GM23338 (cell line): ENCODE results near the gene PUS1. TPM values are rescaled to one million over a fixed set of nuclear protein-coding genes. Genes with fewer than 3 reads are reported as not detected.

Experiments
- ATAC-seq: fragments of 200-7000 bp; cut with Tn5 transposase; 3 replicates; pipeline ENCODE4 v1.9.1; 2020
- DNase-seq: peaks from one replicate; pipeline ENCODE4 v3.0.0-alpha.2; 2015; ENCODE audit warnings: low spot score
- H2AFZ ChIP-seq: fragments of 200-600 bp; sonication (generic); 2 replicates; pipeline ENCODE4 v1.8.0; 2016; ENCODE audit warnings: antibody characterized with exemption, mild to moderate bottlenecking, moderate library complexity
- H3F3A ChIP-seq: fragments of 200-600 bp; sonication (generic); replicated peaks from 2 replicates; pipeline ENCODE4 v1.8.0; 2017; ENCODE audit warnings: antibody characterized with exemption, mixed run types, low read depth
- H3K27ac ChIP-seq: fragments of 200-600 bp; sonication (generic); 2 replicates; pipeline ENCODE4 v1.6.1; 2016; ENCODE audit warnings: low read depth
- H3K27me3 ChIP-seq: fragments of 200-600 bp; sonication (generic); 2 replicates; pipeline ENCODE4 v1.8.0; 2016; ENCODE audit warnings: mild to moderate bottlenecking, mixed run types, moderate library complexity; ENCODE audit not compliant: insufficient read depth
- H3K36me3 ChIP-seq: fragments of 200-600 bp; sonication (generic); 2 replicates; pipeline ENCODE4 v1.8.0; 2016; ENCODE audit warnings: mild to moderate bottlenecking; ENCODE audit not compliant: insufficient read depth
- H3K4me1 ChIP-seq: fragments of 200-600 bp; sonication (generic); 2 replicates; pipeline ENCODE4 v1.8.0; 2016; ENCODE audit warnings: mild to moderate bottlenecking, moderate library complexity; ENCODE audit not compliant: insufficient read depth
- H3K4me2 ChIP-seq: fragments of 200-600 bp; sonication (generic); 2 replicates; pipeline ENCODE4 v1.7.1; 2017; ENCODE audit warnings: mixed run types
- H3K4me3 ChIP-seq: fragments of 200-600 bp; sonication (generic); 2 replicates; pipeline ENCODE4 v1.6.1; 2016; ENCODE audit warnings: mixed run types
- H3K79me2 ChIP-seq: fragments of 200-600 bp; sonication (generic); replicated peaks from 2 replicates; pipeline ENCODE4 v1.8.0; 2017; ENCODE audit warnings: mild to moderate bottlenecking; ENCODE audit not compliant: insufficient read depth
- H3K9me2 ChIP-seq: fragments of 200-600 bp; sonication (generic); 2 replicates; pipeline ENCODE4 v1.8.0; 2017; ENCODE audit not compliant: insufficient read depth
- H4K20me1 ChIP-seq: fragments of 200-600 bp; sonication (generic); replicated peaks from 2 replicates; pipeline ENCODE4 v1.8.0; 2017; ENCODE audit warnings: mild to moderate bottlenecking; ENCODE audit not compliant: insufficient read depth
- H3K27ac Mint-ChIP-seq: 2 replicates; pipeline ENCODE4 v1.8.0; 2020; ENCODE audit warnings: inconsistent platforms, mild to moderate bottlenecking, moderate library complexity, mixed read lengths
- H3K27me3 Mint-ChIP-seq: 3 replicates; pipeline ENCODE4 v1.8.0; 2022; ENCODE audit warnings: low read depth, mild to moderate bottlenecking, moderate library complexity, mixed read lengths, inconsistent platforms; ENCODE audit not compliant: insufficient read depth, poor library complexity
- H3K36me3 Mint-ChIP-seq: 3 replicates; pipeline ENCODE4 v1.8.0; 2021; ENCODE audit warnings: low read depth, mild to moderate bottlenecking, inconsistent platforms, moderate library complexity, mixed read lengths
- H3K4me1 Mint-ChIP-seq: 3 replicates; pipeline ENCODE4 v1.8.0; 2020; ENCODE audit warnings: mild to moderate bottlenecking, inconsistent platforms, mixed read lengths
- H3K4me3 Mint-ChIP-seq: 3 replicates; pipeline ENCODE4 v1.8.0; 2021; ENCODE audit warnings: moderate library complexity, mild to moderate bottlenecking, inconsistent platforms, mixed read lengths
- H3K9me3 Mint-ChIP-seq: 3 replicates; pipeline ENCODE4 v1.8.0; 2020; ENCODE audit warnings: moderate library complexity, mild to moderate bottlenecking, inconsistent platforms, mixed read lengths
- CREB1 ChIP-seq: fragments of 250-450 bp; sonication (Bioruptor Pico); IDR thresholded peaks from 2 replicates; pipeline ENCODE4 v1.5.0; 2020; ENCODE audit warnings: low read depth, mild to moderate bottlenecking, moderate library complexity
- CTCF ChIP-seq, 2 experiments: fragments of 200-600 bp in 1 of 2; sonication (generic) in 1 of 2; conservative IDR thresholded peaks; 2 replicates each; pipeline versions ENCODE4 v1.5.1 to v1.6.1; 2016 to 2017; ENCODE audit warnings: antibody characterized with exemption in 2 of 2, low read depth in 2 of 2, mild to moderate bottlenecking in 2 of 2, moderate library complexity in 1 of 2
- ETS1 ChIP-seq: IDR thresholded peaks from 2 replicates; pipeline ENCODE4 v1.6.1; 2016; ENCODE audit warnings: antibody characterized with exemption
- JUNB ChIP-seq: IDR thresholded peaks from one replicate; pipeline ENCODE4 v1.6.1; 2016; ENCODE audit warnings: antibody characterized with exemption; ENCODE audit not compliant: unreplicated experiment
- POLR2AphosphoS5 ChIP-seq: IDR thresholded peaks from 2 replicates; pipeline ENCODE4 v1.6.1; 2016; ENCODE audit warnings: antibody characterized with exemption, low read depth
- ZNF114 ChIP-seq: fragments of 250-450 bp; sonication (Bioruptor Pico); IDR thresholded peaks from 2 replicates; pipeline ENCODE4 v1.5.0; 2020; ENCODE audit warnings: mild to moderate bottlenecking, moderate library complexity
- ZNF331 ChIP-seq: fragments of 250-450 bp; sonication (Bioruptor Pico); IDR thresholded peaks from 2 replicates; pipeline ENCODE4 v1.5.0; 2020; ENCODE audit warnings: low read depth, mild to moderate bottlenecking, moderate library complexity
- polyA plus RNA-seq: library from polyadenylated mRNA; unstranded; fragments of >200 nt; fragmentation: Nextera tagmentation; extraction: Ambion mirVana; gene quantifications from 2 replicates; pipeline ENCODE4 v1.2.1, GENCODE V29; 2016
- total RNA-seq: library from RNA; depleted of rRNA; stranded (reverse); fragments of >200 nt; shearing (Covaris generic); gene quantifications from 2 replicates; pipeline ENCODE4 v1.2.3, GENCODE V29; 2014

Gene PUS1
- total and polyA plus RNA-seq, 2 experiments from 2014 or later, result 52.4 to 73.0 TPM

- no peak for TF ChIP-seq CTCF (conservative IDR thresholded peaks at IDR 0.05; ENCODE audit: low read depth in 2 of 2)
- no peak for TF ChIP-seq ZNF331
- TF ChIP-seq ETS1, result no peak
These were observed 19.3 kb upstream of the PUS1 start (continued) for GRCh38 chr12:131909752-131910219.

- H3K36me3 ChIP-seq, result no peaks in the 10 kb centered on the region
- ATAC-seq, result no peak
These were observed 18.6 kb upstream of the PUS1 start for GRCh38 chr12:131910302-131911027.

More at GRCh38 chr12:131910302-131911027, 18.6 kb upstream of the PUS1 start:
- Histone ChIP-seq H3K9me2 (no peaks in the 10 kb centered on the region), H3K27ac (no peak overlapping the region), H3F3A (0 out of 2 replicates have a peak, but pooled peaks cover 8% of the 10 kb centered on the region), H3K4me1 (no peaks in the 10 kb centered on the region), H3K4me2 (no peak overlapping the region), H3K79me2 (no peaks in the 10 kb centered on the region), H3K4me3 (no peak overlapping the region), H2AFZ (no peak overlapping the region), H4K20me1 (peaks cover 8% of the 10 kb centered on the region; the same call in 1 of the 2 replicates), H3K27me3 (no peaks in the 10 kb centered on the region)
- no peaks in the 10 kb centered on the region; the same call in 1 of the 3 replicates for H3K4me1 Mint-ChIP-seq
- H3K9me3 Mint-ChIP-seq, result no peaks in the 10 kb centered on the region
- peaks cover 8% of the 10 kb centered on the region for H3K27me3 Mint-ChIP-seq
- DNase-seq, result no peak
- no peak overlapping the region for H3K4me3 Mint-ChIP-seq
- TF ChIP-seq CREB1, result no peak
- no peak for TF ChIP-seq POLR2AphosphoS5
- no peak for TF ChIP-seq CTCF (conservative IDR thresholded peaks at IDR 0.05; ENCODE audit: low read depth in 2 of 2)
- no peak for TF ChIP-seq JUNB
- no peak for TF ChIP-seq ZNF114 (CRISPR knock-in tag)
- TF ChIP-seq ETS1, result no peak
- H3K27ac Mint-ChIP-seq, result no peak overlapping the region
- H3K36me3 Mint-ChIP-seq, result peaks cover 30% of the 10 kb centered on the region
